ENCODE measurements around the gene ICAM3. TPM values are rescaled to one million over a fixed set of nuclear protein-coding genes. Genes with fewer than 3 reads are reported as not detected.
A peak's percentile ranks its signal among the peaks of the same experiment; 100 is the strongest.
"Not testable (repeated sequence)": the region's sequence is repeated elsewhere in the genome, so short reads cannot be mapped to it uniquely, and the experiment has no call there.

The ICAM3 gene
- total RNA-seq, 5 donors from 2014 or later (not counting 1 experiment from before 2014, with no cell fraction given) = 167 to 233 (median 183) TPM

DNA sequence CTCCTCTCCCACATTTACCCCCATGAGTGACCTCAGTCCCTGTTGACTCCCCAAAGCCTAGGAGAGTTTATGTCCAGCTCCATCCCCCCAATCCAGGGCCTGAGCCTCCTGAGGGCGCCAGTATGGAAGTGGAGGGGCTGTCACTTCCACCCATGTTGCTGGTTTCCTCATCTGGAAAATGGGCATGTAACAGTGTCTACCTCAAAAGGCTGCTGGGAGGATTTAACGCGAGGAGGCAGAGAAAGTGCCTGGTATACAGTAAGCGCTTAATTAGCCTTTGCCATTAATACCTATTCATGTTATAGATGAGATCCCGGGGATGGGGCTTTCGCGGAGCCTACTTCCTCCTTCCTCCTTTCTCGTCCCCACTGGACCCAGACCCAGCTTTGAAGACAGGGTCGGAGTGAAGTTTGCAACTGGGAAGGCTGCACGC is 40.5 kb upstream of the ICAM3 start:
- peak in 3 of 4 experiments; percentile 0 to 3 (median 2) for ATAC-seq (replicated peaks in 1 of 4)
- Mint-ChIP-seq H3K9me3 (no peaks in the 10 kb centered on the region), H3K4me1 (peaks cover 24 to 29% (median 27%) of the 10 kb centered on the region in 3 donors), H3K27ac (peak overlapping the region; percentile 84 to 87), H3K4me3 (peak overlapping the region; percentile 85 to 95 (median 94)), H3K27me3 (no peaks in the 10 kb centered on the region), H3K36me3 (peaks cover 14% of the 10 kb centered on the region)
- no peaks in the 10 kb centered on the region for H3K9me3 ChIP-seq
- peaks cover 0 to 3% of the 10 kb centered on the region in 2 experiments for H3K27me3 ChIP-seq (replicated peaks in 1 of 2; ENCODE audit: control insufficient read depth in 2 of 2, extremely low read depth in 1 of 2, insufficient read depth in 2 of 2, low read length in 1 of 2)
- DNase-seq = no peak
- ChIA-PET POLR2A (interaction anchor here (0.6 to 1.0 kb wide), 2 partner anchors 46 to 91 kb away, joined by 5 to 8 read pairs; no protein-coding TSS in a partner anchor), CTCF (interaction anchor here (0.6 to 1.8 kb wide), 12 partner anchors 9 to 184 kb away, joined by 3 to 13 read pairs (median 4); partner anchors contain the start of gene ICAM1 (in 1 of the 2))
- peak overlapping the region; percentile 82 for H3K27ac ChIP-seq (ENCODE audit: low read length)
- H3K4me3 ChIP-seq (ENCODE audit: control insufficient read depth in 1 of 2, extremely low read depth in 1 of 2, low read length in 1 of 2) = peak overlapping the region; percentile 95 to 97
- peaks cover 0 to 13% of the 10 kb centered on the region in 2 donors for H3K36me3 ChIP-seq (ENCODE audit: control insufficient read depth in 2 of 2, extremely low read depth in 1 of 2, insufficient read depth in 1 of 2, low read length in 1 of 2)
- 0% methylated on average over 3 of the region's 10 CpGs for WGBS (ENCODE audit: insufficient coverage)
- H3K4me1 ChIP-seq (ENCODE audit: control insufficient read depth in 1 of 2, extremely low read depth in 1 of 2, insufficient read depth in 2 of 2, low read length in 2 of 2) = peaks cover 13 to 28% of the 10 kb centered on the region in 2 experiments

GRCh38 chr19:10378124-10378523 is 38.7 kb upstream of the ICAM3 start:
- Histone ChIP-seq H3K9me3 (no peaks in the 10 kb centered on the region), H3K27ac (ENCODE audit: low read length) (no peak overlapping the region), H3K27me3 (replicated peaks in 1 of 2; ENCODE audit: control insufficient read depth in 2 of 2, extremely low read depth in 1 of 2, insufficient read depth in 2 of 2, low read length in 1 of 2) (no peaks in the 10 kb centered on the region), H3K4me3 (ENCODE audit: control insufficient read depth in 1 of 2, extremely low read depth in 1 of 2, low read length in 1 of 2) (no peak overlapping the region), H3K36me3 (ENCODE audit: control insufficient read depth in 2 of 2, extremely low read depth in 1 of 2, insufficient read depth in 1 of 2, low read length in 1 of 2) (peaks cover 0 to 19% of the 10 kb centered on the region in 2 donors), H3K4me1 (ENCODE audit: control insufficient read depth in 1 of 2, extremely low read depth in 1 of 2, insufficient read depth in 2 of 2, low read length in 2 of 2) (peaks cover 13 to 28% of the 10 kb centered on the region in 2 experiments)
- Mint-ChIP-seq H3K27me3 (no peaks in the 10 kb centered on the region), H3K27ac (no peak overlapping the region), H3K4me3 (no peak overlapping the region), H3K4me1 (peaks cover 26 to 32% (median 32%) of the 10 kb centered on the region in 3 donors), H3K9me3 (no peaks in the 10 kb centered on the region), H3K36me3 (peaks cover 20% of the 10 kb centered on the region)
- no peak for ATAC-seq (replicated peaks in 1 of 4)
- ChIA-PET POLR2A (no interaction called here), CTCF (interaction anchor here in 1 of 2 donors (0.6 kb wide), 1 partner anchor 40 kb away, joined by 3 read pairs; no protein-coding TSS in a partner anchor)
- 96% methylated on average over 4 of the region's 8 CpGs for WGBS (ENCODE audit: insufficient coverage)
- DNase-seq = no peak

DNA sequence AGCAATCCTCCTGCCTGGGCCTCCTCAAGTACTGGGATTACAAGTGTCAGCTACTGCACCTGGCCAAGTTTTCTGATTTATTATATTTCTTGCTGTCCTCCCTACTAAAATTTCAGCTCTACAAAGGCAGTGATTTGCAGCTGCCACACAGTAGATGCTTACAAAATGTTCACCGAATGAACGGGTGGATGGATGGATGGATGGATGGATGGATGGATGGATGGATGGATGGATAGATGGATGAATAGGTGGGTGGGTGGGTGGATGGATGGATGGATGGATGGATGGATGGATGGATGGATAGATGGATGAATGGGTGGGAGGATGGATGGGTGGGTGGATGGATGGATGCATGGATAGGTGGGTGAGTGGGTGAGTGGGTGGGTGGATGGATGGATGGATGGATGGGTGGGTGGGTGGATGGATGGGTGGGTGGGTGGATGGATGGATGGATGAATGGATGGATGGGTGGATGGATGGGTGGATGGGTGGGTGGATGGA is 37.8 kb upstream of the ICAM3 start:
- POLR2A ChIA-PET = interaction anchor here in 1 of 2 donors (0.6 kb wide), 1 partner anchor 22 kb away, joined by 6 read pairs; no protein-coding TSS in a partner anchor
- H3K9me3 ChIP-seq; H3K27ac Mint-ChIP-seq; H3K9me3 Mint-ChIP-seq; H3K27ac ChIP-seq (ENCODE audit: low read length); DNase-seq; H3K4me3 ChIP-seq (ENCODE audit: control insufficient read depth in 1 of 2, extremely low read depth in 1 of 2, low read length in 1 of 2); H3K27me3 ChIP-seq (replicated peaks in 1 of 2; ENCODE audit: control insufficient read depth in 2 of 2, extremely low read depth in 1 of 2, insufficient read depth in 2 of 2, low read length in 1 of 2); ATAC-seq (replicated peaks in 1 of 4); CTCF ChIA-PET; H3K27me3 Mint-ChIP-seq; H3K4me3 Mint-ChIP-seq: not testable (repeated sequence)
- Histone ChIP-seq H3K36me3 (ENCODE audit: control insufficient read depth in 2 of 2, extremely low read depth in 1 of 2, insufficient read depth in 1 of 2, low read length in 1 of 2) (peaks cover 0 to 19% of the 10 kb centered on the region in 2 donors), H3K4me1 (ENCODE audit: control insufficient read depth in 1 of 2, extremely low read depth in 1 of 2, insufficient read depth in 2 of 2, low read length in 2 of 2) (peaks cover 13 to 28% of the 10 kb centered on the region in 2 experiments)
- 100% methylated on average over 2 of the region's 2 CpGs for WGBS (ENCODE audit: insufficient coverage)
- Mint-ChIP-seq H3K4me1 (peaks cover 26 to 32% (median 32%) of the 10 kb centered on the region in 3 donors), H3K36me3 (peaks cover 20% of the 10 kb centered on the region)

- Histone ChIP-seq H3K27ac (ENCODE audit: low read length) (no peak overlapping the region), H3K36me3 (ENCODE audit: control insufficient read depth in 2 of 2, extremely low read depth in 1 of 2, insufficient read depth in 1 of 2, low read length in 1 of 2) (peaks cover 0 to 27% of the 10 kb centered on the region in 2 donors), H3K9me3 (no peaks in the 10 kb centered on the region), H3K4me3 (ENCODE audit: control insufficient read depth in 1 of 2, extremely low read depth in 1 of 2, low read length in 1 of 2) (no peak overlapping the region), H3K4me1 (ENCODE audit: control insufficient read depth in 1 of 2, extremely low read depth in 1 of 2, insufficient read depth in 2 of 2, low read length in 2 of 2) (peaks cover 6 to 18% of the 10 kb centered on the region in 2 experiments), H3K27me3 (replicated peaks in 1 of 2; ENCODE audit: control insufficient read depth in 2 of 2, extremely low read depth in 1 of 2, insufficient read depth in 2 of 2, low read length in 1 of 2) (no peaks in the 10 kb centered on the region)
- Mint-ChIP-seq H3K36me3 (peaks cover 20% of the 10 kb centered on the region), H3K27me3 (no peaks in the 10 kb centered on the region), H3K4me3 (no peak overlapping the region), H3K9me3 (no peaks in the 10 kb centered on the region), H3K27ac (no peak overlapping the region), H3K4me1 (peaks cover 15 to 20% (median 16%) of the 10 kb centered on the region in 3 donors)
- CTCF ChIA-PET = interaction anchor here in 1 of 2 donors (0.6 to 1.0 kb wide), 2 partner anchors 16 to 76 kb away, joined by 3 to 6 read pairs; no protein-coding TSS in a partner anchor
- DNase-seq (no peak), ATAC-seq (replicated peaks in 1 of 4) (no peak)
- WGBS (ENCODE audit: insufficient coverage) = 97% methylated on average over 3 of the region's 5 CpGs
- POLR2A ChIA-PET = interaction anchor here in 1 of 2 donors (0.7 kb wide), 2 partner anchors 34 to 169 kb away, joined by 3 to 4 read pairs; no protein-coding TSS in a partner anchor
These were observed 35.5 kb upstream of the ICAM3 start for GRCh38 chr19:10374931-10375330.

DNA sequence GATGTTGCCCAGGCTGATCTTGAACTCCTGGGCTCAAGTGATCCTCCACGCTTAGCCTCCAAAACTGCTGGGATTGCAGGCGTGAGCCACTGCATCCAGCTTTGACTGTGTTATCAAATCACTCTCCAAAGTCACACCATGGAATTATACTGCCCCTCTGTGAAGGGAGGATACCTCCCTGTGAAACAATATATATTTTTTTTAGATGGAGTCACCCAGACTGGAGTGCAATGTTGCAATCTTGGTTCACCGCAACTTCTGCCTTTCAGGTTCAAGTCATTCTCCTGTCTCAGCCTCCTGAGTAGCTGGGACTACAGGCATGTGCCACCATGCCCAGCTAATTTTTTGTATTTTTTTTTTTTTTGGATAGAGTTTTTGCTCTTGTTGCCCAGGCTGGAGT is 33.3 kb upstream of the ICAM3 start:
- no peak overlapping the region for H3K4me3 Mint-ChIP-seq
- POLR2A ChIA-PET = interaction anchor here (0.6 kb wide), 2 partner anchors 31 to 84 kb away, joined by 4 to 5 read pairs; no protein-coding TSS in a partner anchor
- DNase-seq (peak in 1 of 35 experiments; percentile 26), ATAC-seq (replicated peaks in 1 of 4) (no peak)
- Histone ChIP-seq H3K4me3 (ENCODE audit: control insufficient read depth in 1 of 2, extremely low read depth in 1 of 2, low read length in 1 of 2) (no peak overlapping the region), H3K27ac (ENCODE audit: low read length) (no peak overlapping the region), H3K36me3 (ENCODE audit: control insufficient read depth in 2 of 2, extremely low read depth in 1 of 2, insufficient read depth in 1 of 2, low read length in 1 of 2) (peaks cover 0 to 32% of the 10 kb centered on the region in 2 donors), H3K9me3 (no peaks in the 10 kb centered on the region), H3K4me1 (ENCODE audit: control insufficient read depth in 1 of 2, extremely low read depth in 1 of 2, insufficient read depth in 2 of 2, low read length in 2 of 2) (no peaks in the 10 kb centered on the region), H3K27me3 (replicated peaks in 1 of 2; ENCODE audit: control insufficient read depth in 2 of 2, extremely low read depth in 1 of 2, insufficient read depth in 2 of 2, low read length in 1 of 2) (no peaks in the 10 kb centered on the region)
- 92% methylated on average over 2 of the region's 3 CpGs for WGBS (ENCODE audit: insufficient coverage)
- H3K4me1 Mint-ChIP-seq = peaks cover 7 to 14% (median 9%) of the 10 kb centered on the region in 3 donors
- CTCF ChIA-PET = no interaction called here
- peaks cover 23% of the 10 kb centered on the region for H3K36me3 Mint-ChIP-seq
- H3K9me3 Mint-ChIP-seq = no peaks in the 10 kb centered on the region
- H3K27ac Mint-ChIP-seq = no peak overlapping the region
- no peaks in the 10 kb centered on the region for H3K27me3 Mint-ChIP-seq

DNA sequence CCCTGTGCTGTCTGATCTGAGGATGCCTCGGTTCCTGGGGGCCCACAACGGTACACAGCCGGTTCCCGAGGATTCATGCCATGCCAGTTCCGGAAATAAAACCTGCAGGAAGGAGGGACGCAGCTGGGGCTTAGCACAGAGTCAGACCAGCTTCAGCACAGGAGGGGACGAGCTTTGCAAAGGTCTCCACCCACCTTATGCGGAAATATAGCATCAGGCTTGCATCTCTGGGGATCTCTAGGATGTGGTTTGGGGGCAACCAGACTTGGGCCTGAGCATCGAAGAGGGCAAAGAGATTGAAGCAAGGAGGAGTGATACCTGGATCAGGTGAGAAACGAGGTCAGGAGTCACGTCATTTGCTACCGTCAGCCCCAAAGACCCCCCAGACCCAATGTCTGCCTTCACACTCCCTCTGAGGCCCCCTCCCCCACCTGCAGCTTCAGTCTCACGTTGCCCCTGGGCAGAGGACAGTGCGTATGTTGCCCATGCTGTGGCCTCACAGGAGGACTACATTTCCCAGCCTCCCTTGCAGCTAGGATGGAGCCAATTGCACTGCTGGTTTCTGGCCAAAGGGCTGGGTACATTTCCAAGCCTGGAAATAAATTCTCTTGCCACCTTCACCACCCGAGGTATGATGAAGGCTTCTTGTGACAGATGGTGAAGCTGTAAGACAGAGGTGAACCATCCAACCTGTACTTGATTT is 28.8 kb upstream of the ICAM3 start:
- Mint-ChIP-seq H3K27me3 (no peaks in the 10 kb centered on the region), H3K4me3 (no peak overlapping the region), H3K27ac (no peak overlapping the region), H3K9me3 (no peaks in the 10 kb centered on the region), H3K36me3 (peaks cover 23% of the 10 kb centered on the region), H3K4me1 (peaks cover 0 to 8% (median 2%) of the 10 kb centered on the region in 3 donors)
- no peaks in the 10 kb centered on the region for H3K27me3 ChIP-seq (replicated peaks in 1 of 2; ENCODE audit: control insufficient read depth in 2 of 2, extremely low read depth in 1 of 2, insufficient read depth in 2 of 2, low read length in 1 of 2)
- no peak overlapping the region for H3K4me3 ChIP-seq (ENCODE audit: control insufficient read depth in 1 of 2, extremely low read depth in 1 of 2, low read length in 1 of 2)
- DNase-seq (no peak), ATAC-seq (replicated peaks in 1 of 4) (no peak)
- WGBS (ENCODE audit: insufficient coverage) = 92% methylated on average over 13 of the region's 15 CpGs
- H3K36me3 ChIP-seq (ENCODE audit: control insufficient read depth in 2 of 2, extremely low read depth in 1 of 2, insufficient read depth in 1 of 2, low read length in 1 of 2) = peaks cover 10 to 58% of the 10 kb centered on the region in 2 donors
- ChIA-PET CTCF (no interaction called here), POLR2A (interaction anchor here in 1 of 2 donors (0.5 kb wide), 1 partner anchor 35 kb away, joined by 3 read pairs; no protein-coding TSS in a partner anchor)
- H3K4me1 ChIP-seq (ENCODE audit: control insufficient read depth in 1 of 2, extremely low read depth in 1 of 2, insufficient read depth in 2 of 2, low read length in 2 of 2) = no peaks in the 10 kb centered on the region
- no peaks in the 10 kb centered on the region for H3K9me3 ChIP-seq
- no peak overlapping the region for H3K27ac ChIP-seq (ENCODE audit: low read length)

All from T-cell (primary cell).